ENCODE measurements around the gene P2RY14. TPM values are rescaled to one million over a fixed set of nuclear protein-coding genes. Genes with fewer than 3 reads are reported as not detected.

P2RY14 gene
- total RNA-seq, 1 donor from 2014 or later, result 0.11 TPM

GRCh38 chr3:151316267-151316991, 38.1 kb upstream of the P2RY14 start, which contains the start of gene GPR87:
Gene GPR87 (minus strand): TSS chr3:151316820. CDS start chr3:151300100, 16,720 bp downstream.
- Histone ChIP-seq H3K9me3 (ENCODE audit: insufficient read depth, low read depth, low read length) (no peaks in the 10 kb centered on the region), H3K4me3 (ENCODE audit: insufficient read depth, low read depth, low read length) (no peak within 1 kb of the TSS), H3K36me3 (ENCODE audit: insufficient read depth, low read length) (no peaks in the 10 kb centered on the region), H4K20me1 (ENCODE audit: insufficient read depth, low read length) (no peaks in the 10 kb centered on the region), H3K79me2 (ENCODE audit: insufficient read depth, low read length) (no peaks in the 10 kb centered on the region), H3K4me2 (ENCODE audit: low read length) (peak within 1 kb of the TSS; percentile 17), H3K27me3 (ENCODE audit: insufficient read depth, low read length) (no peaks in the 10 kb centered on the region), H3K4me1 (ENCODE audit: insufficient read depth, low read length) (peaks cover 3% of the 10 kb centered on the region), H2AFZ (ENCODE audit: low read depth, low read length) (no peak within 1 kb of the TSS), H3K27ac (ENCODE audit: low read depth, low read length) (no peak within 1 kb of the TSS), H3K9ac (ENCODE audit: low read length) (no peak within 1 kb of the TSS)
- DNase-seq (ENCODE audit: low read depth), result peak; percentile 69
- peak; percentile 29 for FAIRE-seq
- TF ChIP-seq EZH2 (IDR thresholded peaks at IDR 0.05; ENCODE audit: insufficient read depth, low read length) (no peak), CTCF (IDR thresholded peaks at IDR 0.05; ENCODE audit: insufficient read depth, low read depth, low read length) (no peak)
- H3K9me3 Mint-ChIP-seq (ENCODE audit: unreplicated experiment), result no peaks in the 10 kb centered on the region
- peak within 1 kb of the TSS; percentile 83 for H3K27ac Mint-ChIP-seq (ENCODE audit: unreplicated experiment)
- peak within 1 kb of the TSS; percentile 76 for H3K4me3 Mint-ChIP-seq (ENCODE audit: unreplicated experiment)
- no peaks in the 10 kb centered on the region for H3K27me3 Mint-ChIP-seq (ENCODE audit: low read depth, unreplicated experiment)
- H3K4me1 Mint-ChIP-seq (ENCODE audit: low read depth, unreplicated experiment), result peaks cover 23% of the 10 kb centered on the region
- H3K36me3 Mint-ChIP-seq (ENCODE audit: low read depth, unreplicated experiment), result peaks cover 6% of the 10 kb centered on the region

GRCh38 chr3:151315846-151316245, 37.5 kb upstream of the P2RY14 start:
- Histone ChIP-seq H3K4me3 (ENCODE audit: insufficient read depth, low read depth, low read length) (no peak overlapping the region), H3K4me2 (ENCODE audit: low read length) (no peak overlapping the region), H3K36me3 (ENCODE audit: insufficient read depth, low read length) (no peaks in the 10 kb centered on the region), H3K27ac (ENCODE audit: low read depth, low read length) (no peak overlapping the region), H4K20me1 (ENCODE audit: insufficient read depth, low read length) (no peaks in the 10 kb centered on the region), H3K9me3 (ENCODE audit: insufficient read depth, low read depth, low read length) (no peaks in the 10 kb centered on the region), H3K27me3 (ENCODE audit: insufficient read depth, low read length) (no peaks in the 10 kb centered on the region), H3K79me2 (ENCODE audit: insufficient read depth, low read length) (no peaks in the 10 kb centered on the region), H3K4me1 (ENCODE audit: insufficient read depth, low read length) (peaks cover 3% of the 10 kb centered on the region), H3K9ac (ENCODE audit: low read length) (no peak overlapping the region), H2AFZ (ENCODE audit: low read depth, low read length) (no peak overlapping the region)
- TF ChIP-seq CTCF (IDR thresholded peaks at IDR 0.05; ENCODE audit: insufficient read depth, low read depth, low read length) (no peak), EZH2 (IDR thresholded peaks at IDR 0.05; ENCODE audit: insufficient read depth, low read length) (no peak)
- Mint-ChIP-seq H3K4me3 (ENCODE audit: unreplicated experiment) (peak overlapping the region; percentile 76), H3K9me3 (ENCODE audit: unreplicated experiment) (no peaks in the 10 kb centered on the region), H3K4me1 (ENCODE audit: low read depth, unreplicated experiment) (peaks cover 23% of the 10 kb centered on the region), H3K36me3 (ENCODE audit: low read depth, unreplicated experiment) (peaks cover 6% of the 10 kb centered on the region), H3K27ac (ENCODE audit: unreplicated experiment) (peak overlapping the region; percentile 83), H3K27me3 (ENCODE audit: low read depth, unreplicated experiment) (no peaks in the 10 kb centered on the region)
- DNase-seq (ENCODE audit: low read depth) (no peak), FAIRE-seq (no peak)

- H2AFZ ChIP-seq (ENCODE audit: low read depth, low read length), result no peak overlapping the region
- TF ChIP-seq CTCF (IDR thresholded peaks at IDR 0.05; ENCODE audit: insufficient read depth, low read depth, low read length) (no peak), EZH2 (IDR thresholded peaks at IDR 0.05; ENCODE audit: insufficient read depth, low read length) (no peak)
Observed at GRCh38 chr3:151315136-151315535, 36.8 kb upstream of the P2RY14 start.

More at GRCh38 chr3:151315136-151315535, 36.8 kb upstream of the P2RY14 start:
- Histone ChIP-seq H3K79me2 (ENCODE audit: insufficient read depth, low read length) (no peaks in the 10 kb centered on the region), H3K9ac (ENCODE audit: low read length) (no peak overlapping the region), H3K27me3 (ENCODE audit: insufficient read depth, low read length) (no peaks in the 10 kb centered on the region), H3K27ac (ENCODE audit: low read depth, low read length) (no peak overlapping the region), H3K4me1 (ENCODE audit: insufficient read depth, low read length) (peaks cover 3% of the 10 kb centered on the region), H4K20me1 (ENCODE audit: insufficient read depth, low read length) (no peaks in the 10 kb centered on the region), H3K36me3 (ENCODE audit: insufficient read depth, low read length) (no peaks in the 10 kb centered on the region), H3K4me2 (ENCODE audit: low read length) (no peak overlapping the region), H3K4me3 (ENCODE audit: insufficient read depth, low read depth, low read length) (no peak overlapping the region), H3K9me3 (ENCODE audit: insufficient read depth, low read depth, low read length) (no peaks in the 10 kb centered on the region)
- DNase-seq (ENCODE audit: low read depth) (peak; percentile 59), FAIRE-seq (peak; percentile 20)
- H3K4me3 Mint-ChIP-seq (ENCODE audit: unreplicated experiment), result peak overlapping the region; percentile 76
- no peaks in the 10 kb centered on the region for H3K9me3 Mint-ChIP-seq (ENCODE audit: unreplicated experiment)
- peaks cover 23% of the 10 kb centered on the region for H3K4me1 Mint-ChIP-seq (ENCODE audit: low read depth, unreplicated experiment)
- no peaks in the 10 kb centered on the region for H3K27me3 Mint-ChIP-seq (ENCODE audit: low read depth, unreplicated experiment)
- peaks cover 6% of the 10 kb centered on the region for H3K36me3 Mint-ChIP-seq (ENCODE audit: low read depth, unreplicated experiment)
- H3K27ac Mint-ChIP-seq (ENCODE audit: unreplicated experiment), result peak overlapping the region; percentile 83

Measured in astrocyte (in vitro differentiated cells and primary cell).